Stimulated activated CD8-positive, alpha-beta memory T cell treated with anti-CD3 and anti-CD28 coated beads, Interleukin-4, amount 100 ng/mL, for 24 hours (primary cell): ENCODE results near the gene PLEKHH1.
A peak's percentile ranks its signal among the peaks of the same experiment; 100 is the strongest.

Experiments
- DNase-seq: peaks from one replicate; pipeline ENCODE4 v3.0.0-alpha.2; 2020; ENCODE audit warnings: low read depth

The PLEKHH1 gene

DNA sequence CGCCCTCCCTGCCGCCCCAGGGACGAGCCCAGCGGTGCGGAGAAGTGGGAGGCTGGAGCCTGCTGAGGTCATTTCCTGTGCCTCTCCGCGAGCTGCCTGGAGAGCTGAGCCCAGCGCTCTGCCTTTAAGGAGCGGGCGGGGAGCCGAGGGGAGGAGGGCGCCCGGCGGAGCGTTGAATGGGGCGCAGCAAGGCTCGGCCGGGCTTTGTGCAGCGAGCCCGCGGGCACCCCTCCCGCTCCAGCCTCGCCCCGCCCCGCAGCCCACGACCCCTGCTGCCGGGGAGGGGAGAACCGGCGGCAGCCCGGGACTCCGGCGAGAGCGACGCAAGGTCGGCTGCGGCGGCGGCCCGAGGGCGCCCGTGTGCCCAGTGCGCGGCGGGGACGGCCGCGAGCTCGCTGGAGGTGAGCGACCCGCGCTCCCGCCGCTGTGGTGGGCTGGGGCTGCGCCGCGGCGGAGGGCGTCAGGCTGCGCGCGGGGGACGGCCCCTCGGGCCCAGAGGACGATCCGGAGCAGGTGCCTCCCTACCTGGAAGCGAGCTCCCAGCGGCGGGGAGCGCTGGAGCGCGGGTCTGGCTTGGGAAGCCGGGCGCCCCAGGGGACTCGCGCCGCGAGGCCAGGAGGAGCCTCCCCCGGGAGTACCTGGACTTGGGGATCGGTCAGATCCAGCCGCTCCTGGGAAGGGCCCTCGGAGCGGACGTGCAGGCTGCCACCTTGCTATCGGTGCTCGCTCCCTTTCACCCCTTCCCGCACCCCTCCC, at the start of gene PLEKHH1:
TSS of gene PLEKHH1 (plus strand) at position 293 of the 756 bp plus-strand sequence. CDS start 8,578 bp downstream, outside the sequence.
- DNase-seq, result peak; percentile 42

DNA sequence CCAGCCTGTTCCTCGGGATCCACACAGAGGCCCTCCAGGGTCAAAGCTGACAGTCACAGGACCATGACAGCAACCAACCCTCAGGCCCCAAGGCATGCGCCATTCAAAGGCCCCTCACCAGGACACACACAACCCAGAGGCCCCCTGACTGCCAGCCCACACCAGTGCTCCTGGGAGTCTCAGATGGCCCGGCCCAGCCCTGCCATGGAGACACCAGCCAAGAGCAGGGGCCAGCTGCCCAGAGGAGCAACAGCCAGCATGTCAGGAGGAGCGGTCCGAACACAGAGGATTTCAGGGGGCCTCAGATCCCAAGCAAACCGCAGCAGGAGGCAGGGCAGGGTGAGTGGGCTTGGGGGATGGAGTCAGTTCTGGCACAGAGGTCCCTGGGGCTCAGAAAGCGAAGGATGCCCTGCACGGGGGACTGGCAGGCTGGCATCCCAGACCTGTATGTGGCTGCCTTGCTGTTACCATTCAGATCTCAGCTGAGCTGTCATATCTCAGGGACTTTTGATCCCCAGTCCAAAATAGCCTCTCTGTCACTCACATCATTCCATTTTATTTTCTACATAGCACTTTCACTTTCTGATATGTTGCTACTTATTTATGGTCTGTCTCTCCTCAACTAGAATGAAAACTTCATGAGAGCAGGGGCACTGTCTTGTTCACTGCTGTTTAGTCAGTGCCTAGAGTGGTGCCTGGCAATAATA, 49.4 kb upstream of the PLEKHH1 start:
- DNase-seq, result no peak

DNA sequence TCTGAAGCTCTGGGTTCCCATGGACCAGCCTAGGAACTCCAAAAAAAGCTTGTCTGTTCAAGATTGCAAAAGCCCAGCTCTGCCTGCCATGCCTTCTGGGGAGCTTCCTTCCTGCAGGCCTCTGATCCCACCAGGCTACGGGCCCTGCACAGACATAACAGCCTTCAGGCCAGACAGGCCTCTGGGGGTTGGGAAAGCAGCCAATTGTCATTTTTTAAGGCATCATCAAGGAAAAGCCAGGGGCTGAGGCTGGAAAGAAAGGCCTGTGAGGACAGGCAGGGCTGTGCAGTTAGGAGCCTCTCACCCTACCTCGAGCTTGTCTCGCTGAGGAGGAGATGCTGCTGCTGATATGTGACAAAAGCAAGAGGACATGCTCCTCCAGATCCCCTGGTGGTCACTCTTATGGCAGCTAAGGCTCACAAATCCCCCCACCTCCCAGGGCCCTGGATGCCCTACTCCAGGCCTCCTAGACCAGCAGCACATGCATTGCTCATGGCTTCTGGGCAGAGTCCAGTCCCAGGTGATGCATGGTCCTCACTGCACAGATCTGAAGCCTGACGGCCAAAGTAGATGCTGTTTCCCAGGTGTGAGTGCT, 47.5 kb upstream of the PLEKHH1 start:
- no peak for DNase-seq

DNA sequence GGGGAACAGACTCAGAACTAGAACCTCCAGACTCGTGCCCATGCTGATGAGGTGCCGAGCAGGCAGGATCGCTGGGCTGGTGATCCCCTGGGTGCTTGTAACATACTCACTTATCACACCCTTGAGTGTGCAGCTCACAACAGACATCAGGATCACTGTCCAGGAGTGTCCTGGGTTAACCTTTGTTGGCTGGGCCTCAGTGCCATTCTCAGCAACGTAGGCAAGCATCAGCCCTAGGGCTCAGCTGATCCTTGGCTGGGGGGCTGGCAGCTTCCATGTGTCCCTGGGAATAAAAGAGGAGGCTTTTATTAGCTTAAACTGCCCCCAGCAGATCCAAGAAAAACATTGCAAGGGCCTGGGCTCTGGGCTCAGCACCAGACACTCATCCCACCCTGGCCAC, 46.2 kb upstream of the PLEKHH1 start:
- DNase-seq, result no peak

DNA sequence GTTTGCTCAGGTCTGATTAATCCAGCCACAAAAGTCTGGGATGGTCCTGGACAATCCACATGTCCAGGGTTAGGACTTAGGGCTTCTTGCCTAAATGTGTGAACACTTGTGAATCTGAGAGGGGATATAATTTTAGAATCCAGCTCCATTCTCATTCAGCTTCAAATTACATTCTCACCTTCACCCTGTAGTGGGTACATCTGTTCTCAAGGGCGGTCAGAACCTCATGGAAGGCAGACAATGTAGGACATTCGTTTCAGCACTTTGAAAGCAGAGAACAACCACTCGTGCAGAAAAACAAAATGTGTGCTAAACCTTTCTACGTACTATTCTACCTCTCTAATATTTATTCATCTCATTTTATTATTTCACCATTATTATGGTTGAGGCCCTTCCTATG, 45.8 kb upstream of the PLEKHH1 start:
- DNase-seq, result no peak

DNA sequence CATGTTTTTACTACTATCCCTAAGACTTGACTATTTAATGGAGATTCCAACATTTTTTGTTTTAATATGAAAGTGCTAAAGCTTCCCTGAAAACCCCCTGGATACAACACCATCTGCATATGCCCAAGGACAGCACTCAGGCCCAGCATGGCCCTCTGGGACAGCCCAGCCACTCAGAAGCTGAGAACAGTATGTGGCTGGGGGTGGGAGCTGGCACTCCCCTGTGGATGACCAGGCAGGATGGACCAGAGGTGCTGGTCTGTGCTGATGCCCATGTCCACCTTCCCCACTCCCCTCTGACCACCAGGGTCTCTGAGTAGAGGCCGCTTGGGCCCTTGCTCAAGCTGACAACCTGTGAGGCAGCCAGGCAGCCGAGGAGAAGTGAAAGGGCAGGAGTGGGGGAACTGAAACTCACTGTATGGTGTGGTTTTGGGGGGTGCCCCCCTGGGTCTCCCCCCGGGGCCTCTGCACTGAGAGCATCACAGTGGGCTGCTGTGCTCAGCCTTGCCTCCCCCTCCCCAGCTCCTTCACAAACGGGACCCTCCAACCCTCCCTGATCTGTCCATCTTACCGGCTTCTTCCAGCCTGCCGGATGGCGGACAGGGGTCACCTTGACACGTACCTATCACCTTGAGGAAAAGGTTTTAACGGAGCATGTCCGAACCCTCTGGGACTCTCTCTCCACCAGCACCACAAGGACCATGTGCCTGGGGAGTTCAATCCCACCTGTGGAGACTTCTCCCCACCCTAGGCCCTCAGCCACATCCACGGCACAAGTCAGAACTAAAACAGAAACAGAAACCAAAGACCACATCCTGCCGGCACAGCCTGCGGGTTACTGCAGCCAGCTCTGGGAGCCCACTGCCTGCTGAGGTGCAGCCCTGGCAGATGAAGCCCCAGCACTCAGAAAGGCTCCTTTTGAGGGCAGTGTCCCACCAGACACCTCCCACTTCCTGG, 44.9 kb upstream of the PLEKHH1 start, which contains the start of gene TMEM229B:
TSS of gene TMEM229B (minus strand) at position 785 of the 957 bp plus-strand sequence. CDS start 14,798 bp downstream, outside the sequence.
- DNase-seq, result peak; percentile 55

DNA sequence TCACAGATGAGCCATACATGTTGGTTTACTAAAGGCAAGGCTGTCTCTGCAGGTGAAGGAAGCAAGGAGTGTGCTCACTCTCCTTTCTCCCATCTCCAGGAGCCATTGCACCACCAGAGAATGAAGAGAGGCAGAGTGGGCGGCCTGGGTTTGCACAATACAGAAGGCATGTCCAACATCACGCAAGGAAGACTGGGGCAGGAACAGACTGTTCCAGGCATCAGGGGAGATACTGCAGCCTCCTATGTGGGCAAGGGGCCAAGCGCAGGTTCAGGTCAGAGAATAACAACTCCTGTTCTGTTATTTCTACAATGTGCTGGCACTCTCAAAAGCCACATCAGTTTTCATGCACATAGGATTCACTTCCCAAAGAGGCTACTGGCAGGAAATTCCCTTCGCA, 42.9 kb upstream of the PLEKHH1 start:
- DNase-seq, result no peak

DNA sequence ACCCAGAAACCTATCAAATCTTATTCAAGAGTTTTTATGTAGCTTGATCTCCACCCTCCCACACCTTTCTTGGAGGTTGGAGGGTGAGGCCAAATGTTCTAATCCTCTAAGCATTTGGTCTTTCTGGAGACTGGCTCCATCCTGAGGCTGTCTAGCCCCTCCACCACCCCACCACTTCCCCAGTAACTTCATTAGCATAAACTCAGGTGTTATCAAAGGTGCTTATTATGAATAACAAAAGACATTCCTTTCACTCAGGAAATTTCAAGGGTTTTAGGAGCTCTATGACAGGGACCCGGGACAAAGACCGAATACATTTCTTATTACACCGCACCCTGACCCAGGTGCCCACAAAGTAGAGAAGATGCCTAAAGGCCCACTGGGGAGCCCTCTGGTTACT, 41.8 kb upstream of the PLEKHH1 start:
- no peak for DNase-seq

DNA sequence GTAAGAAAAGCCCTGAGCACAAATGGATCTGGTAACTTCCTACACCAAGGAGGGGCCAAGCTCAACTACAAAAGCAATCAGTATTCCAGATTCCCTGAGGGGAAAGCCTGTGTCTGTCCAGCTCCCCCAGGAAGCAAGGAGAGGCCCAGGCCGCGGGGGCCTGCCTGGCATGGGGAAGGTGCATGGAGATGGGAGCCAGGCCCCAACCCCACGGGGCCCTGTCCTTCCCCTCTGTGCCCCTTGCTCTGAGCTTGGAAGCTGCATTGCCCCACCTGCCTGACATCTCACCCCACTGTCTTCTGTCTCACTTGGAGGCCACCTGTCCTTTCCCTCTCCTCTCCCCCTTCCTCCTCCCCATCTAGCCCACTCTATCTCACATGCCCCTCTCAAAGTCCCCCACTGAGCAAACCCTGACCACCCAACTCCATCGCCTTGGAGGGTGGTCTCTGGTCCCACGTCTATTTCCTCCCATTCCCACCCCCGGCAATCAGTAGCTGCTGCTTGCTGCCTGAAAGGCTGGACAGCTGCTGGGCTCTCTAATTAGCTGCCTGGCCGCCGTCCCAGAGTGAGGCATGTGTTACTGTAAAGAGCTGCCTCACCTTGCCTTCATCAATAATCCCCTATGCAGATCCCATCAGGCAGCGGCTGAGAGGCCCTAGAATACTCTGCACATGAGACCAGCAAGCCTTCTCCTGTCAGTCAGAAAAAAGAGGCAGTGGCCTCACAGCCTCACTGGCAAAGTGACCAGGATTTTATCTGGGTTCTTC, 41.2 kb upstream of the PLEKHH1 start:
- no peak for DNase-seq

DNA sequence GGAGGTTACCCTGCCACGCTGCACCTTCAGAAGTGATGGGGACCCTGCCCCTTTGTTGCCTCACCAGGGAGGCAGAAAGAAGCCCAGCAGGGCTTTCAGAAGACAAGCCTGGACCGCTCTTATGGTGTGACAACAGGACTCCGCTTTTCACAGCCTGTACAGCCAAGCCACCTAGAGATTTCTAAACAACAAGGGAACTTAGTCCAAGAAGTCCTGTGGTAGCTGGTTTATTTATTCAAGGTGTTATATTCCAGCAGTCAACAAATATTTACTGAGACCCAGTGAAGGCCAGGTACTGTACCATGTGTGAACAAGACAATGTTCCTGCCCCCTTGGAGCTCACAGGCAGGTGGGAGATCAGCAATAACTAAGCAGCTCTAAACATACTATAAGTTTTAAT, 40.6 kb upstream of the PLEKHH1 start:
- DNase-seq, result no peak

DNA sequence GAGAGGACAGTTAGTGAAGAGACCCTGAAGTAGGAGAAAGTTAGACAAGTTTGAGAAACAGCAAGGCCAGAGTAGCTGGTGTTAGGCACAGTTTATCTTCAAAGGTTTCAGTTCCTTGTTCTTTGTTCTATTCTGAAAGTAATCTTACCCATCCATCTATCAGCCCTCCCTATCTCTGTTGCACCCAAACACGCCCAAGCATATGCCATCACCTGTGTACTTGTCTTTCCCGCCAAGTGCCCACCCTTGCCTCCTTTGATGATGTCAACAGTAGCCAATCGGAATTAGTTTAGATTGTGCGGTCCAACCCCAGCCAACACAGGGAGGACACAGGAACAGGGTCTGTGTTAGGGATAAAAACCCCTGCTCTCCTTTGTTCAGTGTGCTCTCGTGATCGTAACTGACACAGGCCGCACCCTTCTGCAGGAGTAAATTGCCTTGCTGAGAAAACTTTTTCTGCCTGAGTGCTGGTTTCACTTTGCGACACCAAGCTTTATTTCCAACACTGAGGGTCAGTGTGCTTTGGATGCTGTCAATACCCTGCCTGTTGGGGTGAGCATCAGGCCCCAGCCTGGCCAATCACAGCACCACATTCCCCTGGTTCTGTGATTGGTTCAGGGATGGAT, 39.9 kb upstream of the PLEKHH1 start:
- no peak for DNase-seq

DNA sequence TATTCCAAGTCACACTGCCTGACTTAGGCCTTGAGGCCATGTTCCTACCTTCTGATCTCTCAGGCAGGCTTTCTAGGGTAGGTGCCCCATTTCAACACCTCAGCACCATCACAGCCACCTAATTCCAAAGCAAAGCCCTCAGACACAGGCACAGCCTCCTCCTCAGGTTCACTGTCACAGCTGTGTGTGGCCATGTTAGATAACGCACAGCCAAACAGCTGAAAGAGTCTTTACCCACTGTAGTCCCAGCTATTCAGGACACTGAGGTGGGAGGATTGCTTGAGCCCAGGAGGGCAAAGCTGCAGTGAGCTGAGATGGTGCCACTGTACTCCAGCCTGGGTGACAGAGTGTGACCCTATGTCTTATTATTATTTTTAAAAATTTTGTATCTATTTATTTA, 37.3 kb upstream of the PLEKHH1 start:
- DNase-seq, result no peak

DNA sequence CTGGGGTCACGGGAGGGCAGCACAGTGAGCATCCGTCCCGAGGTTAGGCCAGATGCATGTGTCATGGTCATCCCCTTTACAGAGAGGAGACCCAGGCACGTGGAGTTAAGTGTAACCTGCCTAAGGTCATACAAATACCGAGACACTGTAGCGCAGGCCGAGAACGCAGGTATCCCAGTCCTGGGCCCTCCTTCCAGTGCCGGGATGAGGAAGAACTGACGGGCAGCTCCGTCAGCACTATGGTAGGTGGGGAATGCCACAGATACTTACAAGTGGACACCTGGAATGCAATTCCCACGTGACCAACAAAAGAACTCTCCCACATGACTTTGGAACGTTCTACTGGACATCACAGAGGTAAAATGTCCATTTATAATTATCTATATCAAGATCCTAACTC, 35.9 kb upstream of the PLEKHH1 start:
- no peak for DNase-seq

DNA sequence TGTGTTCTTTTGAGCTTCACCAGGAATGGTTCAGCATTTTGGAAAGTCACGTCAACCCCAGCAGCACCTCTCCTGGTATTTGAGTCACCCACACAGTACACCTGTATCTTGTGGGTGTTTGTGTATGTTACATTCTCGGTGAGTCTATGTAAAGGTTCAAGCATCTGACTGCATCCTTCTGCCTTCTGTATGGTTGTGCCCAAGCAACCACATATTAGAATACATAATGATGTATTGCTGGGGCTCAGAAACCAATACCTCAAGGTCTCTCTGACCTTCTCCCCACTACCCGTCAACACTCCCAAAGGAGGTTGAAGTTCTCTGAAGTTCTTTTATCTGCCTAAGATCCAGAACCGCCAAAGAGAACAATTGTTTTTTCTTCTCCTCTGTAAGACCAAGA, 35.4 kb upstream of the PLEKHH1 start:
- no peak for DNase-seq

DNA sequence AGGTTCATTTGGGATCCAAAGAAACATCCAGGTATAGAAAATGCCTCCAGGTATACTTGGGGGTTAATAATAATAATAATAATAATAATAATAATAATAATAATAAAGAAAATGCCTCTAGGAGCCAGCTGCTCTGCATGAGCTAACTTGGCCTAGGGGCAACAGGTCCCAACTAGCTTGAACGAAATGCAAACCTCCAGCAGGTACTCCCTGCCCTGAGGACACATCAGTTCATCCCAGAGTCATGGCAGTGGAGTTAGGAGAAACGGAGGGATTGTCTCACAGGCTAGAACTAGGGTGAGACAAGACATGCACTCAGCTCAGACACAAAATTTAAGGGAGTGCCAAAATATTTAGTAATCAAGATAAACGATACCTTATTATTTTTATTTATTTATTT, 32.1 kb upstream of the PLEKHH1 start:
- no peak for DNase-seq

DNA sequence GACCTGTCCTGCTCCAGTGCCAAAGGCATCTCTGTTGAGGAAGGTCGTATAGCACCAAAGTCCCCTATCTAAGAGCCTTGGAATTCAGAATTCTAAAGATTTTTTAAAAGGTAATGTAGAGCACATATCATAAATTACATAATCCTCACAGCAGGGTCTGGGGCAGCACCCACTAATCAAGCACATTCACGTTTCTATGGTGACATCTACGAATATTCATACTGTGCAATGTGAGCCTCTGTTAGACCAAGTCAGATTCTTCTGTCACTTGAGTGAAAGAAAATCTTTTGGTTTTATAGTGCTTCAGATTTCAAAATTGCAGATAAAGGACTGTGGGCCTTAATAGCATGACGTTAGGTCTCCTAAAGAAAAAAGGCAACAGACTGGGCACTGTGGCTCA, 31.4 kb upstream of the PLEKHH1 start:
- no peak for DNase-seq

DNA sequence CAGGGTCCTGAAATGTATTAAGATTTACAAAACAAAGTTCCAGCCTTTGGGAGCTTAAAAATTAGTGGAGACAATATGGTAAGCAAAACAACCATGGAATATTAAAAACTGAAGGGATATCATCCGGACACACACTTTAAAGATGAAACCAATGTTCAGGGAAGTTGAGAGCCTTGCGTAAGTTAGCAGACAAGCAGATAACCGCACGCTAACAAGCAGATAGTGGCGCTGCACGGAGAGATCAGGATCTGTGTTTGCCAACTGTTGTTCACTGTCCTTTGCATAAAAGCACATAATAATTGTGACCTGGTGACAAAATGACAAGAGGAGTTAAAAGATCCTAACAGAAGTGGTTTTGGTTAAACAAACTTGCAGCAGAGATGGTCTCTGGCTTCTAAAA, 30.2 kb upstream of the PLEKHH1 start:
- no peak for DNase-seq

DNA sequence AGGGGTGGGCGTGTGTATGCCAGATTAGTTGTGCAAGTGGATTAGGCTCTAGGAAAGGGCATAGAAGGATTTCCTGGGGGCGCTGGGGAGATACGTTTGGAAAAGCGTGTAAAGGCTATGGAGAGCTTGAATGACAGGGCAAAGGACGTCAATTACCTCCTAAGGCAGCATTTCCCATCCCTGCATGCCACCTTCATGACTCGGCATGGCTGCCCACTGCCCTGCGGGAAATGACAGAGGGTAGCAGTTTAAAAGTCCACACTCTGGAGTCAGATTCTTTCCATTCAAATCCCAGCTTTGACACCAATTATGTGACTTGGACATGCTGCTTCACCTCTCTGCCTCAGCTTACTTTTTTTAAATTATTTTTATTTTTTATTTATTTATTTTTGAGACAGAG, 29.8 kb upstream of the PLEKHH1 start:
- DNase-seq, result no peak

DNA sequence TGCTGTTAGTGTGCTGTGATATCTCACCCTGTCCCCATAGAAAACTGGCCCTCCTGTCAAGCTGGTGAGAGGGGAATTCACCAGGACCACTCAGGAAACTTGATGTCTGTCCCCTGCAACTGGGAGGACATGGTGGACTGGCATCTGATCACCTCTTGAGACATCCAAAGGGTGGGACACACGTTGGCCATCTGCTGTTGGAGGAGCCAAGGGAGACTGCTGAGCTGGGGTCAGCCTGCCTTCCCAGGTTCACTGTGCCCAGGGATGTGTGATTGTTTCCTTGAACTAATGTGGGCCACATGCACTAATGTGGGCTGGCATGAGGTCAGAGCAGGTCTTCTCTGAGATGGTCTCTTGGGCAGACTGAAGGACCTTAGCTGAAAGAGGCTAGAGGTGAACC, 27.8 kb upstream of the PLEKHH1 start:
- no peak for DNase-seq

DNA sequence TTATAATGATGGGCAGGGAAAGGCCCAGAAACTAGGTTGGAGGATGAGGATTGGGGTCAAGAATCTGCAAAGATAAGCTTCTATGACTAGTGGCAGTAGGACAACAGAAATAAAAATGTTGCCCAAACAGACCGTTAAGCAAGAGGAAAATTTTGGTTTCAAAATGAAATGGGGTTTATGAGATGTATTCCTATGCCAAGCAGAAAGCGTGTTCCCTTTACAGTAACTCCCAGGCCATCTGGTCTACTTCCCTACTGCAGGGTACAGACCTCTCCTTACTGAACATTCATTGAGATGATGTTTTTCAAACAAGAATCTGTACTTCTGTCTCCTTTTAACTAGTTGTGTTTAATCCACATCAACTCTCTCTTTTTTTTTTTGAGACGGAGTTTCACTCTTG, 24.1 kb upstream of the PLEKHH1 start:
- DNase-seq, result no peak

DNA sequence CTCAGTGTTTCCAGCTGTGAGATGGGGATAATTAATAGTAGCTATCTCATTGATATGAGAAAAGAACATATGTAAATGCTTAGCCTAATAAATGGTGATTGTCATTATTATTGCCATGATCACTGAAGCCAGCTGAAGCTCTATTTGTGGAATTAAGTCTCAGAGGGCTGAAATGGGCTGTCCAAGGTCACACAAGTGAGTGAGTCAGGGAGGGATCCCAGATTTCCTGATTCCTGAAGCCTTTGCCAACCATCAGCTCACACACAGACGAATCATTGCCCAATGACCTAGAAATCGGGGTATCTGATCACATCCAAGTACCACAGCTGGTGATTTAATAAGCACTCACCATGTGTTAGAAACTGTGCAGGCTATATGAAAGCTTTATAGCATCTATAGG, 23.0 kb upstream of the PLEKHH1 start:
- DNase-seq, result no peak
